ENCODE results near the gene RSPH9. TPM values are rescaled to one million over a fixed set of nuclear protein-coding genes. Genes with fewer than 3 reads are reported as not detected.

The RSPH9 gene
- total RNA-seq, 1 donor from 2014 or later = 0.30 TPM

DNA sequence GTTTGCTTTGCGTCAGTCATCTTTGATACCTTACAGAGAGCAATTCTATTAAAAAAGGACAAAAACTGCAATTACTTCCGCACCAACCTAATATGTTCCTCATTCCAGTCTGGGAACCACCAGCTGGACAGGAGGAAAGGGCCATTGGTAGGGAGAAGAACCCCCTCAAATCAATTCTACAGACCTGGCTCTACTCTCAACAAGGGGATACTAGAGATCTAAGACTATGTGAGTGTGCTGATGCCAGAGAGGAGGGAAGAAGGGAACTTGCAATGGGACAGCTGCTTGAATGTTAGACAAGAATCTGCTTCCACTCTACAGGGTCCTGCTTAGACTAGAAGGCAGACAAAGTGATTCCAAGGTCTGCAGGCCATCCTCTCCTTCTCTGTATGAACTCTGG, 29.5 kb downstream of the RSPH9 start:
- Histone ChIP-seq H3K79me2 (ENCODE audit: insufficient read depth, low read length) (no peaks in the 10 kb centered on the region), H2AFZ (ENCODE audit: low read depth, low read length) (no peak overlapping the region), H3K27me3 (ENCODE audit: insufficient read depth, low read length) (no peaks in the 10 kb centered on the region), H3K27ac (ENCODE audit: low read depth, low read length) (no peak overlapping the region), H3K9me3 (ENCODE audit: insufficient read depth, low read depth, low read length) (no peaks in the 10 kb centered on the region), H3K4me2 (ENCODE audit: low read length) (no peak overlapping the region), H3K36me3 (ENCODE audit: insufficient read depth, low read length) (peaks cover 25% of the 10 kb centered on the region), H3K4me3 (ENCODE audit: insufficient read depth, low read depth, low read length) (no peak overlapping the region), H4K20me1 (ENCODE audit: insufficient read depth, low read length) (peaks cover 19% of the 10 kb centered on the region), H3K4me1 (ENCODE audit: insufficient read depth, low read length) (peaks cover 3% of the 10 kb centered on the region), H3K9ac (ENCODE audit: low read length) (no peak overlapping the region)
- TF ChIP-seq EZH2 (IDR thresholded peaks at IDR 0.05; ENCODE audit: insufficient read depth, low read length) = no peak
- TF ChIP-seq, protein P1, sequence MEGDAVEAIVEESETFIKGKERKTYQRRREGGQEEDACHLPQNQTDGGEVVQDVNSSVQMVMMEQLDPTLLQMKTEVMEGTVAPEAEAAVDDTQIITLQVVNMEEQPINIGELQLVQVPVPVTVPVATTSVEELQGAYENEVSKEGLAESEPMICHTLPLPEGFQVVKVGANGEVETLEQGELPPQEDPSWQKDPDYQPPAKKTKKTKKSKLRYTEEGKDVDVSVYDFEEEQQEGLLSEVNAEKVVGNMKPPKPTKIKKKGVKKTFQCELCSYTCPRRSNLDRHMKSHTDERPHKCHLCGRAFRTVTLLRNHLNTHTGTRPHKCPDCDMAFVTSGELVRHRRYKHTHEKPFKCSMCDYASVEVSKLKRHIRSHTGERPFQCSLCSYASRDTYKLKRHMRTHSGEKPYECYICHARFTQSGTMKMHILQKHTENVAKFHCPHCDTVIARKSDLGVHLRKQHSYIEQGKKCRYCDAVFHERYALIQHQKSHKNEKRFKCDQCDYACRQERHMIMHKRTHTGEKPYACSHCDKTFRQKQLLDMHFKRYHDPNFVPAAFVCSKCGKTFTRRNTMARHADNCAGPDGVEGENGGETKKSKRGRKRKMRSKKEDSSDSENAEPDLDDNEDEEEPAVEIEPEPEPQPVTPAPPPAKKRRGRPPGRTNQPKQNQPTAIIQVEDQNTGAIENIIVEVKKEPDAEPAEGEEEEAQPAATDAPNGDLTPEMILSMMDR (IDR thresholded peaks at IDR 0.05; ENCODE audit: insufficient read depth, low read depth, low read length) = no peak
- FAIRE-seq (no peak), DNase-seq (ENCODE audit: low read depth) (no peak)
- no peak overlapping the region for H3K4me3 Mint-ChIP-seq (ENCODE audit: unreplicated experiment)
- H3K27ac Mint-ChIP-seq (ENCODE audit: unreplicated experiment) = no peak overlapping the region
- H3K36me3 Mint-ChIP-seq (ENCODE audit: low read depth, unreplicated experiment) = peaks cover 28% of the 10 kb centered on the region
- H3K9me3 Mint-ChIP-seq (ENCODE audit: unreplicated experiment) = no peaks in the 10 kb centered on the region
- no peaks in the 10 kb centered on the region for H3K27me3 Mint-ChIP-seq (ENCODE audit: low read depth, unreplicated experiment)
- peaks cover 13% of the 10 kb centered on the region for H3K4me1 Mint-ChIP-seq (ENCODE audit: low read depth, unreplicated experiment)

DNA sequence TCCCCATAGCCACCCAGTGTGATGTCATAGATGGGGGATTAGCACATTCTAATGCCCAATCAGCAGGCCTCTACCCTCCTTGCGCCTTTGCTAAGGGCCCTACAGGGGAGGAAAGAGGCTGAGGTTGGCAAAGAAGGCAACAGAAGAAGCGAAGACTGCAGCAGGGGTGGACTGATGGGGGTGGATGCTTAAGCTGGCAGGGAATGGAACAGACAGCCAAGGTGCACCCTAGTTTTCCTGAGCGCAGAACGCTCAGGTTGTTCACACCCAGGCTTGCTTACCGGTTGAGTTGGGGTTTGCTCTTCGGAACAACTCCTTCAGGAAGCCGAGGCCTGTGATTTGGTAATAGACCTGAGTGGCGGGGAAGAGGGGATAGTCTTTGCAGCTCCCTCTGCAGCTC, 30.1 kb downstream of the RSPH9 start:
- DNase-seq (ENCODE audit: low read depth) (no peak), FAIRE-seq (no peak)
- H3K4me2 ChIP-seq (ENCODE audit: low read length) = no peak overlapping the region
- no peak overlapping the region for H3K27ac ChIP-seq (ENCODE audit: low read depth, low read length)
- TF ChIP-seq, protein P1 (IDR thresholded peaks at IDR 0.05; ENCODE audit: insufficient read depth, low read depth, low read length) = no peak
- TF ChIP-seq EZH2 (IDR thresholded peaks at IDR 0.05; ENCODE audit: insufficient read depth, low read length) = no peak
- H3K4me1 ChIP-seq (ENCODE audit: insufficient read depth, low read length) = no peaks in the 10 kb centered on the region
- no peaks in the 10 kb centered on the region for H3K79me2 ChIP-seq (ENCODE audit: insufficient read depth, low read length)
- H3K9ac ChIP-seq (ENCODE audit: low read length) = no peak overlapping the region
- Mint-ChIP-seq H3K27me3 (ENCODE audit: low read depth, unreplicated experiment) (no peaks in the 10 kb centered on the region), H3K36me3 (ENCODE audit: low read depth, unreplicated experiment) (peaks cover 31% of the 10 kb centered on the region), H3K27ac (ENCODE audit: unreplicated experiment) (no peak overlapping the region), H3K9me3 (ENCODE audit: unreplicated experiment) (no peaks in the 10 kb centered on the region), H3K4me1 (ENCODE audit: low read depth, unreplicated experiment) (peaks cover 10% of the 10 kb centered on the region), H3K4me3 (ENCODE audit: unreplicated experiment) (no peak overlapping the region)
- H3K27me3 ChIP-seq (ENCODE audit: insufficient read depth, low read length) = no peaks in the 10 kb centered on the region
- H2AFZ ChIP-seq (ENCODE audit: low read depth, low read length) = no peak overlapping the region
- H3K36me3 ChIP-seq (ENCODE audit: insufficient read depth, low read length) = peaks cover 25% of the 10 kb centered on the region
- H3K9me3 ChIP-seq (ENCODE audit: insufficient read depth, low read depth, low read length) = no peaks in the 10 kb centered on the region
- H4K20me1 ChIP-seq (ENCODE audit: insufficient read depth, low read length) = peaks cover 26% of the 10 kb centered on the region
- H3K4me3 ChIP-seq (ENCODE audit: insufficient read depth, low read depth, low read length) = no peak overlapping the region

DNA sequence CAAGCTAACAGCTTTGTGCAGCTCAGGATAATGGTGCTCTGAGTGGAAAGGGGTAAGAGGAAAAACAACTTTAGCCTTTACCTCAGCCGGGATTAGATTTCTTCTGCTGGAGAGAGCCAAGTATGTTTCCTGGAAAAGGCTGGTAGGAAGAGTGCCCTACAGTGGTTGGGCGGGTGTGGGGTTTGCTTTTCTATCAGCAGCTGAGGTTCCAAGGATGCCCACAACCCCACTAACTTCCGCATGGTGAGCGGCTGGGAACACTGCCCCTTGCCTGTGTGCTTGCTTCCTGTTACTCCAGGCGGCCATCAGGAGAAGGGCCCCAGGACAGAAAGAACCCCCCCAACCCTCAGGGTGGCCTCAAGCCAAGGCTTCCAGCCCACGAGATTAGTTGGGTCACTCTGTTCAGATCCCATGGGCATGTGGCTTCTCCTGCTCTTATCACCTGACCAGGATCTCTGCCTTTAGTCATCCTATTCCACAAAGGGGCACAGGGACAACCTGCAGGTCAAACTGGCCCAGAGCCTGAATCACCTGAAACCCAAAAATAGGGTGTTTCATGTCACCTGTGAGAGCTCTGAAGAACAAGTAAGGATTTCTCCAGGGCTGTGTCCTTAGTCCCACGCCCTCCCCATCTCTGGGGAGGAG, 32.2 kb downstream of the RSPH9 start:
- Histone ChIP-seq H3K4me1 (ENCODE audit: insufficient read depth, low read length) (no peaks in the 10 kb centered on the region), H3K9me3 (ENCODE audit: insufficient read depth, low read depth, low read length) (no peaks in the 10 kb centered on the region), H3K4me2 (ENCODE audit: low read length) (no peak overlapping the region), H3K36me3 (ENCODE audit: insufficient read depth, low read length) (peaks cover 25% of the 10 kb centered on the region), H3K79me2 (ENCODE audit: insufficient read depth, low read length) (peaks cover 11% of the 10 kb centered on the region), H3K27me3 (ENCODE audit: insufficient read depth, low read length) (no peaks in the 10 kb centered on the region), H3K27ac (ENCODE audit: low read depth, low read length) (no peak overlapping the region), H3K4me3 (ENCODE audit: insufficient read depth, low read depth, low read length) (no peak overlapping the region), H3K9ac (ENCODE audit: low read length) (no peak overlapping the region), H2AFZ (ENCODE audit: low read depth, low read length) (no peak overlapping the region), H4K20me1 (ENCODE audit: insufficient read depth, low read length) (peaks cover 46% of the 10 kb centered on the region)
- Mint-ChIP-seq H3K4me3 (ENCODE audit: unreplicated experiment) (no peak overlapping the region), H3K4me1 (ENCODE audit: low read depth, unreplicated experiment) (peaks cover 5% of the 10 kb centered on the region), H3K27ac (ENCODE audit: unreplicated experiment) (no peak overlapping the region), H3K27me3 (ENCODE audit: low read depth, unreplicated experiment) (no peaks in the 10 kb centered on the region), H3K9me3 (ENCODE audit: unreplicated experiment) (no peaks in the 10 kb centered on the region), H3K36me3 (ENCODE audit: low read depth, unreplicated experiment) (peaks cover 33% of the 10 kb centered on the region)
- DNase-seq (ENCODE audit: low read depth) (no peak), FAIRE-seq (no peak)
- TF ChIP-seq, protein P1 (IDR thresholded peaks at IDR 0.05; ENCODE audit: insufficient read depth, low read depth, low read length) = no peak
- TF ChIP-seq EZH2 (IDR thresholded peaks at IDR 0.05; ENCODE audit: insufficient read depth, low read length) = no peak
